ENCODE measurements around the gene F11.
"Not testable (repeated sequence)": the region's sequence is repeated elsewhere in the genome, so short reads cannot be mapped to it uniquely, and the experiment has no call there.

F11 gene

DNA sequence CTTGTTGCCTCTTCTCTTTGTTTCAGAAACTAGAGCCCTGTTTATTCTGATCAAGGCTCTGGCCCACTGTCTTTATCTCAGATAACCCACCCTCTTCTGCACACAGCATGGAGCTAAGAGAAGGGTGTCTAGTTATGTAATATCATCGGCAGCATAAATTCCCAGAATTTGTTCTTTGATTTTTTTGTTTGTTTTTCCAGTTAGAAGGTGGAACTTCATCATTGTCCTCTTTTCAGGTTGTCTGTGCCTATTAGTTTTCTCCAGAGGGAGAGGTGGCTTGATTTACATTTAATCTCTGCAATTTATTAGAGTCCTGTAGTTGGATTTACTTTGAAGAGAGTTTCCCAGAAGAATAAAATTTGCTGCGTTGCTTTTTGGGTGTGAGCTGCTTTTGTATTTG is 15.2 kb upstream of the F11 start:
- DNase-seq, result no peak

GRCh38 chr4:186255122-186255521 is 10.9 kb upstream of the F11 start:
- no peak for DNase-seq

DNA sequence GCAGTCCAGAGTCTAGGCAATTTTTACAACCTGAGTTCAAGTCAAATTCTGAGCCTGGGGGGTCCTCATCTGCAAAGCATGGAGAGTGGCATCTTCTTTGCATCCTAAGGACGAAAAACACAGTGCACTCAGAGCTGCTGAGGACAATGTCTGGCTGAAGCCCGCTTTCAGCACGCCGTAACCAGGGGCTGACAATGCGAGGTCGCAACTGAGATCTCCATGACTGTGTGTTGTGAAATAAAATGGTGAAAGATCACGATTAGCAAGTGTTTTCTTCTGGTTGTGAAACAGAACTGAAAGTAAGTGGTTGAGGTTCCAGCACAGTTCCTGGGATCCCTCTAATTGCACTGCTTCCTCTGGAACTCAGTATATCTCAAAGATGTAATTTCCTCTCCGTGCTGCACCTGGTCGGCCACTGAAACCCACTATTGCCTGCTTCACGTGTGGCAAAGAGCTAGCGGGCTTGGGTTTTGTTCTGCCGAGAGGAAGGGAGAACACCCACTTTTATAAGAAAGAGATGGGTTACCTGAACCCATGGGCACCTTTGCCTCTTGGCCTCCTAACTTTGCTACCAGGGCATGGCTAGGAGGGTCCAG is 7.7 kb upstream of the F11 start:
- no peak for DNase-seq

GRCh38 chr4:186260117-186260503 is 5.9 kb upstream of the F11 start:
- DNase-seq, result no peak

DNA sequence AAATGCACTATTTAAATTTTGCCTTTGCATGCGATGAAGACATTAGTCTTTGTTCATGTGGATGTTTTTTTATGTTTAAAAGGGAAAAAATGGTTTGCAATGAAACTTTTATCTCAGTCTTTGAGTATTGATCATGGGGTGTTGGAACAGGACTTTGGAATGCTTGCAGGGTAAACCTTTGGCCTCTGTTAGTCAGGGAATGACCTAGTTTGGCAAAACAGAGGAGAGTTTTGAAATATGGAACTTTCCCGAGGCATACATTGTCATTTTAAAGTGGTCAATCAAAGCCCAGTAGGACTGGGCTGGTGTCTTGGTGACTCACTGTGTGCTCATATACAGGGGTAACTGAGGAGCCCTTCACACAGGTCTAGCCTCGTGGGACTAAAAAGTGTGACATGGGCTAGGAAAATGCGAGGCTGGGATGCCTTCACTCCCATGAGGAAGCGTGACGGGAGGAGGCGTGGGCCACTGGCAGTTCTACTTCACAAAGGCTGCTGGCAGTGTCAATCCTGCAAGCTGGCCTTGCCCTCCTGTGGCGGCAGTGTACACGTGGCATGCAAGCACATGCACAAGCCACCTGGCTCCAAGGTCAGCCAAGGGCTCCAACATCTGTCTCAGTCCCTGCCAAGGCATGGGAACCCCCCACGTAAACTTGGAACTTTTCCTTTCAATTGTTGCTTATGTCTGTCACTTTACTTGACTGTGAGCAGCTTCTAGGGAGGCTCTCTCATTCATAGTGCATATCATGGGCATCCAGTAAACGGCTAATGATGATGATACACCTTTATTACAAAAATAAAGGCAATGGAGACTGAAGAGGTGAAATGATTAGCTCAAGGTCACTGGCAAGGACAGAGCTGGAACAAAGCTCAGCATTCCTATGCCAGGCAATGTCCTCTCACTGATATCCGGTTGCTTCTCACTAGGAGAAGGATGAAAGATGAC is 5.2 kb upstream of the F11 start:
- DNase-seq, result no peak

GRCh38 chr4:186264660-186265059 is 1.3 kb upstream of the F11 start:
- no peak for DNase-seq

GRCh38 chr4:186265250-186265649 is 739 bp upstream of the F11 start:
- not testable (repeated sequence) for DNase-seq

- DNase-seq, result no peak
These were observed 904 bp downstream of the F11 start for GRCh38 chr4:186266729-186267456.

- DNase-seq, result no peak
These were observed 5.2 kb downstream of the F11 start for GRCh38 chr4:186271081-186271678.

DNA sequence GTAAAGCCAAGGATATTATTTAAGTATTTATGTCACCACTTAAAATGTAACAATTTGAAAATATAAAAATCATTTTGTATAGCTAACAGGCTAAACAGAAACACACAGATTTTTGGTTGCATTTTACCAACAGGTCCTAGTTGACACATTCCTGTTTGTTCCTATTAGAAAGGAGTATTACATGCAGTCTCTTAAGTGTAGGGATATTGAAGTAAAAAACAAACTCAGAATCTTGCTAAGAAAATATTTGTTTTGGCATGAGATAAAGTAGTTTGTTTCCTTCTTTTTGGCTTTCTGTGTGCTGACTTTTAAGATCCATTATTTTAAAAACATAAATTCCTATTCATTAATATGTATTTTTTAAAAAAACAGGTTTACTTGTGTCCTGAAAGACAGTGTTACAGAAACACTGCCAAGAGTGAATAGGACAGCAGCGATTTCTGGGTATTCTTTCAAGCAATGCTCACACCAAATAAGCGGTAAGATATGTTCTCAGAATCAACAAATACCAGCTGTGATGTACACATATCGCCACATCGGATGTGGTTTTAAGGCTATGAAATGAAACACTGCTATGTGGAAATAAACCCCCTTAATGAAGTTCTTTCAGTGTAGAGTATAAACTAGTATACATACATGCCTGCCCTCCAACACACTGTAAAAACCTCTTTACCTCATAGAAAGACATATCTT is 6.9 kb downstream of the F11 start:
- DNase-seq, result no peak

GRCh38 chr4:186273392-186273789 is 7.4 kb downstream of the F11 start:
- not testable (repeated sequence) for DNase-seq

- no peak for DNase-seq
These were observed 17.3 kb downstream of the F11 start for GRCh38 chr4:186283311-186283710.

DNA sequence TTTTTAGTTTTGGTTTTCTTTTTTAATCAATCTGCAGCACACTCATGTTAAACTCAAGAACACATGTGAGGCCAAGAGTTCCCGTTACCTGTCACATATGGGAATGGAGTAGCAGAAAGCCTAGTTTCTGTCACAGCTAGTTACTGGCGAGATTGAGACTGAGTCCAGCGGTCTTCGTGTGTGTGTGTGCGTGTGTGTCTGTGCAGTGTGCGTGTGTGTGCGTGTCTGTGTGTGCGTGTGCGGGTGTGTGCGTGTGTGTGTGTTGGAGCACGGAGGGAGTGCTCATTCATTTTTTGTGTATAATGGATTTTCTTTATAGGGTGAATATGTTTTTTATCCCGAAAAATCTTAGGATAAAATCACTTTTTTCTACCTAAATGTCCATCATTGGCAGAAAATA is 19.2 kb downstream of the F11 start:
- no peak for DNase-seq

GRCh38 chr4:186286581-186286980 is 20.6 kb downstream of the F11 start:
- no peak for DNase-seq

DNA sequence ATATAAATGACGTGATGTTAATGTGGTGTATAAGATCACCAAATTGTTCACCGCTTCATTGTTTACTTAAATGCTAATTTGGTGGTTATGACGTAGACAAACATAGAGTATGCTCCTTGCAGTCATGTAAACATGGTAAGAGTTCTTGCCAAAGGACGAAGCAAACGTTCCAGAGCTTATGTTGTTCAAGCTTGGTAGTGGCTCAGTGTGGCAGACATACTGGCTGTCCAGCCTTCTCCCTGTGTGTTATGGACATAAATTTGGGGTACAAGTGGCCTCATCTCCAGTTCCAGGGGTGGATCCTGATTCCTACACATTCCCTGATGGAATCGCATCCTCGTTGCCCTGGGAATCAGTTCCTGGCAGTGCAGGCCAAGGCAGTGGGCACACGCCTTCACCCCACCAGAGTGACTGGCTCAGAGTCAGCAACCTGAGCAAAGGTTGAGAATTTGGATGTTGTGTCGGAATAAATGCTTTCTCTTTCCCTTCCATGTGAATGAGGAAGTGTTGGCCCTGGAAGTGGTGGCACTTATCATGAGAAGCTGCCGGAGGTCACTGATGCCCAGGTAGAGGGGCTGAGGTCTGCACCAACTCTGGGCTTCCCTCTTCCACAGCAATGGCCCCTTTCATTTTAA is 25.4 kb downstream of the F11 start:
- DNase-seq, result no peak

GRCh38 chr4:186294160-186294559 is 28.2 kb downstream of the F11 start:
- DNase-seq, result no peak

DNA sequence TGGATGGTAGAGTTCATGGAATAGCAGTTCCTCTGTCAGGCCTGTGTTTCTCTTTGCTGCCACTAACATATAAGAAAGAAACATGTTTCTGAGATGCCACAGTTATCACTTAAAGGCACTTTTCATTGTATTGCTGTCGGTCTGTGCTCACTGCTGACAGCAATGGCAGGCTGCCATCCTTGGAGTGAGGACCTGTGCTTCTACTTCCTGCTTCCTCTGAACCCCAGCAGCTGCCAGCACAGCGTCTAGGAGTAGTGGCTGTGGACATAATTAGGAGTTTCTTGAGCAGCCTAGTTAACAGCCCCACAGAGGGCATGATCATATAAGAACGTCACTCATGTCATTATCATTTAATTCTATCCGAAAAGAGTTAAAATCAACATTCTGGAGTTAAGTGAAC is 30.5 kb downstream of the F11 start:
- no peak for DNase-seq

DNA sequence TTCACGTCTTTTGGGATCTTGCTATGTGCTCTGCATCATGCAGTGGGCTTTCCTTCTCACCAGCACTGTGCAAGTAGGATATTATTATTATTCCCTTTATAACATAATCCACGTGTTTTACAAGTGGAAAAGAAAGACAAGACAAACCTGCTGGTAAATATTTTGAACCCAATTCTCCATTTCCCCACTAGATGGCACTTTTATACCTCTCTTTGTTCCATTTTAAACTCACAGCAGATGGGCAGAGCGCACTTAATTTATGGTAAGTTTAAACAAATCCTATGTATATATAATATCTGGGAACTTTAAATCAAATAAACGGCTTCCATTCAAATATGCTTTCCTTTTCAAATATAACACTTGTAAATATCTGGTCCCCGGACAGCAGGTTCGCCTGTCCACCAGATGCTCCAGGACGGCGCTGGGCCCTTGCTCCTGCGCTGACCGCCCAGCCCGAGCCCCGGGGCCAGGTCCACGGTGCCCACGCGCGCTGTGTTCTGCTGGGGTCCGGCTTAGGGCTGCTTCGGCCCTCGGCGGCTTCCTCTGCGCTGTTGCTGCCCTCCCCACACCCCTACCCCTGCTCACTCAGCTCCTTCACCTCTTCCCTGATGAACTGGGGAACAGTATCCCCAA is 31.1 kb downstream of the F11 start:
- DNase-seq, result peak; percentile 52

GRCh38 chr4:186298031-186298647 is 32.1 kb downstream of the F11 start:
- no peak for DNase-seq

DNA sequence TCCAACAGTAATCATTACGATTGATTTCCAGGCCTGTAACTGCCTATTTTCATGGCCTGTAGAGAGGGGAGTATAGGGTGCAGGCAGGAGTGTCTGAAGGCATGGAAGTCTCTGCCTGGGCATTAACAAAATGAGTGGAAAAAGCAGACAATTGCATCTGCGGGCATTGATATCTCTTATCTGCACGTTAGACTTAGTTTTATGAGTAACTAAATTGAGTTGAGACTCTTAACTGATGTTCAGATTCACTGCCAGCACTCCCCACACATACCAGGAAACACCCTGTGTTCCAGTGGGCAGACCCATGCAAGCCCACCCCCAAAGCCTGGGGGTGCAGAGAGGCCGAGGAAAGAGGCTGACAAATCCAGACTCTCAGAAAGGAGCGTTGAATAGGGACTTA is 33.3 kb downstream of the F11 start:
- DNase-seq, result no peak

GRCh38 chr4:186300659-186301390 is 34.8 kb downstream of the F11 start:
- DNase-seq, result no peak

All from NCI-H345 (cell line).